Measurements from ENCODE around the gene STMN3.
"Not testable (repeated sequence)": the region's sequence is repeated elsewhere in the genome, so short reads cannot be mapped to it uniquely, and the experiment has no call there.

- TF ChIP-seq CTCF (IDR thresholded peaks at IDR 0.05; ENCODE audit: insufficient read depth, low read length, poor library complexity, severe bottlenecking); EZH2phosphoT487 (conservative IDR thresholded peaks at IDR 0.05; ENCODE audit: low read length): not testable (repeated sequence)
These were observed 21.8 kb downstream of the STMN3 start for GRCh38 chr20:63631426-63631825.
